ENCODE results near the gene KMT2A. TPM values are rescaled to one million over a fixed set of nuclear protein-coding genes. Genes with fewer than 3 reads are reported as not detected.

Gene KMT2A
- total RNA-seq, 1 donor from 2014 or later, result 56.8 TPM

DNA sequence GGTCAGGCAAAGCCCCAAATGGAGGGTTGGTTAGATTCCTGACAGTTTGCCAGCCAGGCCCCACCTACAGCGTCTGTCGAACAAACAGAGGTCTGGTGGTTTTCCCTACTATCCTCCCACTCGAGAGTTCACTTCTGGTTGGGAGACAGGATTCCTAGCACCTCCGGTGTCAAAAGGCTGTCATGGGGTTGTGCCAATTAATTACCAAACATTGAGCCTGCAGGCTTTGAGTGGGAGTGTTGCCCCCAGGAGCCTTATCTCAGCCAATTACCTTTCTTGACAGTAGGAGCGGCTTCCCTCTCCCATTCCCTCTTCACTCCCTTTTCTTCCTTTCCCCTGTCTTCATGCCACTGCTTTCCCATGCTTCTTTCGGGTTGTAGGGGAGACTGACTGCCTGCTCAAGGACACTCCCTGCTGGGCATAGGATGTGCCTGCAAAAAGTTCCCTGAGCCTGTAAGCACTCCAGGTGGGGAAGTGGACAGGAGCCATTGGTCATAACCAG, 86.3 kb downstream of the KMT2A start:
- TF ChIP-seq, protein P1, sequence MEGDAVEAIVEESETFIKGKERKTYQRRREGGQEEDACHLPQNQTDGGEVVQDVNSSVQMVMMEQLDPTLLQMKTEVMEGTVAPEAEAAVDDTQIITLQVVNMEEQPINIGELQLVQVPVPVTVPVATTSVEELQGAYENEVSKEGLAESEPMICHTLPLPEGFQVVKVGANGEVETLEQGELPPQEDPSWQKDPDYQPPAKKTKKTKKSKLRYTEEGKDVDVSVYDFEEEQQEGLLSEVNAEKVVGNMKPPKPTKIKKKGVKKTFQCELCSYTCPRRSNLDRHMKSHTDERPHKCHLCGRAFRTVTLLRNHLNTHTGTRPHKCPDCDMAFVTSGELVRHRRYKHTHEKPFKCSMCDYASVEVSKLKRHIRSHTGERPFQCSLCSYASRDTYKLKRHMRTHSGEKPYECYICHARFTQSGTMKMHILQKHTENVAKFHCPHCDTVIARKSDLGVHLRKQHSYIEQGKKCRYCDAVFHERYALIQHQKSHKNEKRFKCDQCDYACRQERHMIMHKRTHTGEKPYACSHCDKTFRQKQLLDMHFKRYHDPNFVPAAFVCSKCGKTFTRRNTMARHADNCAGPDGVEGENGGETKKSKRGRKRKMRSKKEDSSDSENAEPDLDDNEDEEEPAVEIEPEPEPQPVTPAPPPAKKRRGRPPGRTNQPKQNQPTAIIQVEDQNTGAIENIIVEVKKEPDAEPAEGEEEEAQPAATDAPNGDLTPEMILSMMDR (IDR thresholded peaks at IDR 0.05), result peak; percentile 36
- H3K9me3 Mint-ChIP-seq (ENCODE audit: unreplicated experiment), result no peaks in the 10 kb centered on the region
- H3K27me3 Mint-ChIP-seq (ENCODE audit: unreplicated experiment), result no peaks in the 10 kb centered on the region
- H3K27ac Mint-ChIP-seq (ENCODE audit: unreplicated experiment), result no peak overlapping the region
- H3K4me3 Mint-ChIP-seq (ENCODE audit: unreplicated experiment), result no peak overlapping the region
- no peak for DNase-seq (ENCODE audit: extremely low spot score, unreplicated experiment)
- H3K36me3 Mint-ChIP-seq (ENCODE audit: unreplicated experiment), result peaks cover 39% of the 10 kb centered on the region
- no peaks in the 10 kb centered on the region for H3K4me1 Mint-ChIP-seq (ENCODE audit: unreplicated experiment)

DNA sequence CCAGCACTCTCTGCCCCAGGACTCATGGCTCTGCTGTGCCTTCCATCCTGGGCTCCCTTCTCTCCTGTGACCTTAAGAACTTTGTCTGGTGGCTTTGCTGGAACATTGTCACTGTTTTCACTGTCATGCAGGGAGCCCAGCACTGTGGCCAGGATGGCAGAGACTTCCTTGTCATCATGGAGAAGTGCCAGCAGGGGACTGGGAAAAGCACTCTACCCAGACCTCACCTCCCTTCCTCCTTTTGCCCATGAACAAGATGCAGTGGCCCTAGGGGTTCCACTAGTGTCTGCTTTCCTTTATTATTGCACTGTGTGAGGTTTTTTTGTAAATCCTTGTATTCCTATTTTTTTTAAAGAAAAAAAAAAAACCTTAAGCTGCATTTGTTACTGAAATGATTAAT, 88.1 kb downstream of the KMT2A start:
- Mint-ChIP-seq H3K27me3 (ENCODE audit: unreplicated experiment) (no peaks in the 10 kb centered on the region), H3K4me1 (ENCODE audit: unreplicated experiment) (peaks cover 4% of the 10 kb centered on the region), H3K27ac (ENCODE audit: unreplicated experiment) (peak overlapping the region; percentile 36), H3K4me3 (ENCODE audit: unreplicated experiment) (no peak overlapping the region), H3K36me3 (ENCODE audit: unreplicated experiment) (peaks cover 40% of the 10 kb centered on the region), H3K9me3 (ENCODE audit: unreplicated experiment) (no peaks in the 10 kb centered on the region)
- no peak for DNase-seq (ENCODE audit: extremely low spot score, unreplicated experiment)
- TF ChIP-seq, protein P1 (IDR thresholded peaks at IDR 0.05), result no peak

DNA sequence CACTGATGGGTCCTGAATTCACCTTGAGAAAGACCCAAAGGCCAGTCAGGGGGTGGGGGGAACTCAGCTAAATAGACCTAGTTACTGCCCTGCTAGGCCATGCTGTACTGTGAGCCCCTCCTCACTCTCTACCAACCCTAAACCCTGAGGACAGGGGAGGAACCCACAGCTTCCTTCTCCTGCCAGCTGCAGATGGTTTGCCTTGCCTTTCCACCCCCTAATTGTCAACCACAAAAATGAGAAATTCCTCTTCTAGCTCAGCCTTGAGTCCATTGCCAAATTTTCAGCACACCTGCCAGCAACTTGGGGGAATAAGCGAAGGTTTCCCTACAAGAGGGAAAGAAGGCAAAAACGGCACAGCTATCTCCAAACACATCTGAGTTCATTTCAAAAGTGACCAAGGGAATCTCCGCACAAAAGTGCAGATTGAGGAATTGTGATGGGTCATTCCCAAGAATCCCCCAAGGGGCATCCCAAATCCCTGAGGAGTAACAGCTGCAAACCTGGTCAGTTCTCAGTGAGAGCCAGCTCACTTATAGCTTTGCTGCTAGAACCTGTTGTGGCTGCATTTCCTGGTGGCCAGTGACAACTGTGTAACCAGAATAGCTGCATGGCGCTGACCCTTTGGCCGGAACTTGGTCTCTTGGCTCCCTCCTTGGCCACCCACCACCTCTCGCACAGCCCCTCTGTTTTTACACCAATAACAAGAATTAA, 88.6 kb downstream of the KMT2A start:
- no peak for DNase-seq (ENCODE audit: extremely low spot score, unreplicated experiment)
- H3K36me3 Mint-ChIP-seq (ENCODE audit: unreplicated experiment), result peaks cover 35% of the 10 kb centered on the region
- TF ChIP-seq, protein P1 (IDR thresholded peaks at IDR 0.05), result no peak
- H3K9me3 Mint-ChIP-seq (ENCODE audit: unreplicated experiment), result no peaks in the 10 kb centered on the region
- H3K4me1 Mint-ChIP-seq (ENCODE audit: unreplicated experiment), result peaks cover 9% of the 10 kb centered on the region
- H3K4me3 Mint-ChIP-seq (ENCODE audit: unreplicated experiment), result no peak overlapping the region
- H3K27me3 Mint-ChIP-seq (ENCODE audit: unreplicated experiment), result no peaks in the 10 kb centered on the region
- H3K27ac Mint-ChIP-seq (ENCODE audit: unreplicated experiment), result no peak overlapping the region

DNA sequence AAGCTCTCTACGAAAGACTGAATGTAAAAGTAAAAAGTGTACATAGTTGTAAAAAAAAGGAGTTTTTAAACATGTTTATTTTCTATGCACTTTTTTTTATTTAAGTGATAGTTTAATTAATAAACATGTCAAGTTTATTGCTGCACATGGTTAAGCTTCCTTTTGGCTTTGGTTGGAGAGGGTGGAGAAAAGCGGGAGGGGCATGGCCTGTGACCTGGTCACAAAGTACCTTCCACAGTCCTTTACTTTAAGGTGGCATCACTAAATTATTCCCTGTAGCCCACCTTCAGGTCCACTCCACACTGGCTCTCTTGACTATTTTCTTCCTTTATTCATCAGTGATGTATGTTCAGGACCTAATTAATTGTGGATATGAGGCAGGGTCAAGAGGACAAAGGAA, 90.4 kb downstream of the KMT2A start:
- peaks cover 24% of the 10 kb centered on the region for H3K36me3 Mint-ChIP-seq (ENCODE audit: unreplicated experiment)

DNA sequence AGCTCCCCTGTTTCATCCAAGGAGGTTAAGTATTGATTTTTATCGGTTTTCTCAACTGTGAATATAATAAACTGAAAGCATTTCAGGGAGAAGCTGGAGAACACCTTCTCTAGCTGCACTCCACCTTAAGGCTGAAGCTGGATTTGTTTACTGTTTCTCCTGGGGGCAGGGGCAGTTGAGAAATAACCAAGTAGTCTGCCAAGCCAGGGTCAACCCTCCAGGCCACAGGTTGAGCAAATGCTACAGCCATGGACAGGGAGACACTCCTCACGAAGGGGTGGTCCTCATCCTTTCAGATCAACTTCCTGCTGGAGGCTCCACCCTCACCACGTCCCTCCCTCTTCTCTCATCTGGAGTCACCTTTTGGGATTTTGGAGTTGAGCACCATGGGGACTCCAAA, 90.8 kb downstream of the KMT2A start, which contains the start of gene TTC36:
TTC36 (plus strand) TSS at position 366 of the 400 bp plus-strand sequence; CDS start at position 387, 21 bp downstream.
- Mint-ChIP-seq H3K27me3 (ENCODE audit: unreplicated experiment) (no peaks in the 10 kb centered on the region), H3K4me3 (ENCODE audit: unreplicated experiment) (no peak within 1 kb of the TSS), H3K36me3 (ENCODE audit: unreplicated experiment) (peaks cover 20% of the 10 kb centered on the region), H3K9me3 (ENCODE audit: unreplicated experiment) (no peaks in the 10 kb centered on the region), H3K4me1 (ENCODE audit: unreplicated experiment) (peaks cover 20% of the 10 kb centered on the region), H3K27ac (ENCODE audit: unreplicated experiment) (no peak within 1 kb of the TSS)
- TF ChIP-seq, protein P1 (IDR thresholded peaks at IDR 0.05), result no peak
- no peak for DNase-seq (ENCODE audit: extremely low spot score, unreplicated experiment)

More for the DNA sequence above, 90.4 kb downstream of the KMT2A start:
- TF ChIP-seq, protein P1 (IDR thresholded peaks at IDR 0.05), result no peak
- H3K27ac Mint-ChIP-seq (ENCODE audit: unreplicated experiment), result no peak overlapping the region
- peaks cover 17% of the 10 kb centered on the region for H3K4me1 Mint-ChIP-seq (ENCODE audit: unreplicated experiment)
- no peak overlapping the region for H3K4me3 Mint-ChIP-seq (ENCODE audit: unreplicated experiment)
- no peaks in the 10 kb centered on the region for H3K27me3 Mint-ChIP-seq (ENCODE audit: unreplicated experiment)
- DNase-seq (ENCODE audit: extremely low spot score, unreplicated experiment), result no peak
- H3K9me3 Mint-ChIP-seq (ENCODE audit: unreplicated experiment), result no peaks in the 10 kb centered on the region

Data from osteocyte (in vitro differentiated cells).